H1 (cell line): ENCODE data around the gene LAIR2. TPM values are rescaled to one million over a fixed set of nuclear protein-coding genes. Genes with fewer than 3 reads are reported as not detected.

Experiments
- ATF2 ChIP-seq: IDR thresholded peaks from 2 replicates; pipeline ENCODE4 v1.6.1; 2012; ENCODE audit warnings: low read length, inconsistent platforms
- BACH1 ChIP-seq: IDR thresholded peaks from 2 replicates; pipeline ENCODE4 v1.6.1; 2012; ENCODE audit warnings: low read length, improper control_type of control experiment
- BRCA1 ChIP-seq: IDR thresholded peaks from 2 replicates; pipeline ENCODE4 v1.6.1; 2012; ENCODE audit warnings: low read depth, low read length, improper control_type of control experiment
- CHD7 ChIP-seq: fragments of 300-600 bp; sonication (generic); IDR thresholded peaks from 2 replicates; pipeline ENCODE4 v1.7.1; 2012; ENCODE audit warnings: low read length, moderate library complexity, mild to moderate bottlenecking, inconsistent platforms; ENCODE audit not compliant: insufficient replicate concordance
- KDM1A ChIP-seq: fragments of 200-600, 300-600 bp; sonication (generic); IDR thresholded peaks from 2 replicates; pipeline ENCODE4 v1.7.1; 2016; ENCODE audit warnings: mild to moderate bottlenecking, low read length, borderline replicate concordance
- RAD21 ChIP-seq, 2 experiments: IDR thresholded peaks in 1 of 2; conservative IDR thresholded peaks in 1 of 2; 2 replicates each; pipeline ENCODE4 v1.6.1; 2011; ENCODE audit warnings: low read depth in 2 of 2, low read length in 2 of 2, improper control_type of control experiment in 1 of 2, inconsistent platforms in 1 of 2, mild to moderate bottlenecking in 1 of 2, moderate library complexity in 1 of 2
- RXRA ChIP-seq: IDR thresholded peaks from 2 replicates; pipeline ENCODE4 v1.6.1; 2011; ENCODE audit warnings: low read depth, mild to moderate bottlenecking, low read length, moderate library complexity; ENCODE audit not compliant: insufficient read depth
- YY1 ChIP-seq: IDR thresholded peaks from 2 replicates; pipeline ENCODE4 v1.6.1; 2011; ENCODE audit warnings: low read depth, mild to moderate bottlenecking, low read length
- polyA plus RNA-seq, 7 experiments: library from polyadenylated mRNA; depleted of rRNA in 3 of 7; stranded (reverse) in 5 of 7; unstranded in 2 of 7; fragments of >200 nt in 5 of 7; fragments of 200-250 nt in 2 of 7; gene quantifications; 1 replicate in 5 of 7; 2 replicates in 1 of 7; 4 replicates in 1 of 7; pipeline versions ENCODE4 v1.2.1 to v1.2.3, GENCODE V29; 2011 to 2013; ENCODE audit warnings: missing spikeins in 2 of 7, mixed read lengths in 2 of 7
- total RNA-seq: library from RNA; stranded (reverse); fragmentation: NEBNext Ultra II Directional; extraction: Animal tissue kit (Norgen Biotek cat#: 25700); gene quantifications from 2 replicates; pipeline ENCODE4 v1.2.1, GENCODE V29; 2021

LAIR2 gene
- total and polyA plus RNA-seq, 2 of the 8 experiments (the other 6 are each of a cell fraction or from before 2014, with no cell fraction given), result not detected

GRCh38 chr19:54464630-54465425, 37.8 kb upstream of the LAIR2 start (continued):
- TF ChIP-seq ATF2, result no peak
- no peak for TF ChIP-seq RXRA
- no peak for TF ChIP-seq CHD7
- TF ChIP-seq BACH1, result no peak
- no peak for TF ChIP-seq YY1
- TF ChIP-seq RAD21 (IDR thresholded peaks at IDR 0.05 in 1 of 2, conservative IDR thresholded peaks at IDR 0.05 in 1 of 2; ENCODE audit: low read depth in 2 of 2, low read length in 2 of 2), result no peak
- no peak for TF ChIP-seq BRCA1
- TF ChIP-seq KDM1A, result no peak
